Neural progenitor cell (in vitro differentiated cells): Measurements from ENCODE around the gene RAB8B.

Experiments
- CTCF ChIP-seq: fragments of 200-600 bp; sonication (generic); IDR thresholded peaks from 2 replicates; pipeline ENCODE4 v1.5.1; 2017; ENCODE audit warnings: antibody characterized with exemption, mild to moderate bottlenecking
- EZH2 ChIP-seq: fragments of 200-600 bp; sonication (generic); IDR thresholded peaks from 2 replicates; pipeline ENCODE4 v1.6.1; 2017; ENCODE audit warnings: antibody characterized with exemption, mild to moderate bottlenecking, moderate library complexity

DNA sequence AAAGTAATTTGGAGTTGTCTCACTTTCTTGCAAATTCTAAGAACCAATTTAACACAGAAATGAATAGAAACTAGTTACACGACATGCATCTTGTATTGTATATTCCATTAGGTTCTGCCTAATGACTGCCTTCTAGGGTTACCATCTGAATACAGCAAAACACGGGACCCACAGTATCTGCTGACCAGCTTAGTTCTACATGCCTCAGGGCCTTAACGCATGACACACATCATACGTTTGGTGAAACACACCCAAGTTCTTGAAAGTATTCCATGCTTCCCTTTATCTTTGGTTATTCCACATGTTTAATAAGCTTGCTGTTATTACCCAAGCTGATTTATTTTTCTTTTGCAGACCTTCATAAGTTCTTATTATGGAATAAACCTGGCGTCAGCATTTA, 115.9 kb downstream of the RAB8B start:
- TF ChIP-seq CTCF = no peak
- TF ChIP-seq EZH2 = no peak
